H9 (cell line): ENCODE data around the gene MIPEP. TPM values are rescaled to one million over a fixed set of nuclear protein-coding genes. Genes with fewer than 3 reads are reported as not detected.
"Not testable (repeated sequence)": the region's sequence is repeated elsewhere in the genome, so short reads cannot be mapped to it uniquely, and the experiment has no call there.

Experiments used
- DNase-seq: peaks from one replicate; pipeline ENCODE4 v3.0.0-alpha.2; 2017
- H2AFZ ChIP-seq: one replicate; pipeline ENCODE4 v1.6.1; 2013; ENCODE audit warnings: mild to moderate bottlenecking, low read length, control low read depth, moderate library complexity
- H2AK5ac ChIP-seq: 2 replicates; pipeline ENCODE4 v1.6.1; 2013; ENCODE audit warnings: low read length, control low read depth, mixed read lengths; ENCODE audit not compliant: insufficient read length
- H2BK120ac ChIP-seq: one replicate; pipeline ENCODE4 v1.6.1; 2013; ENCODE audit warnings: low read depth, mild to moderate bottlenecking, low read length, control low read depth, inconsistent platforms; ENCODE audit not compliant: poor library complexity, severe bottlenecking
- H2BK12ac ChIP-seq: 2 replicates; pipeline ENCODE4 v1.6.1; 2013; ENCODE audit warnings: low read length, control low read depth, mixed read lengths, low read depth; ENCODE audit not compliant: insufficient read length
- H2BK15ac ChIP-seq: 2 replicates; pipeline ENCODE4 v1.6.1; 2013; ENCODE audit warnings: low read depth, low read length, control low read depth
- H2BK20ac ChIP-seq: one replicate; pipeline ENCODE4 v1.6.1; 2013; ENCODE audit warnings: low read depth, mild to moderate bottlenecking, low read length, control low read depth, inconsistent platforms; ENCODE audit not compliant: poor library complexity, severe bottlenecking
- H2BK5ac ChIP-seq: 2 replicates; pipeline ENCODE4 v1.6.1; 2013; ENCODE audit warnings: low read length, control low read depth, mixed read lengths; ENCODE audit not compliant: insufficient read length
- H3K14ac ChIP-seq: 2 replicates; pipeline ENCODE4 v1.6.1; 2013; ENCODE audit warnings: low read length, control low read depth; ENCODE audit not compliant: insufficient read depth
- H3K18ac ChIP-seq: 2 replicates; pipeline ENCODE4 v1.6.1; 2013; ENCODE audit warnings: low read depth, mild to moderate bottlenecking, mixed read lengths, low read length, control low read depth; ENCODE audit not compliant: insufficient read length
- H3K23ac ChIP-seq: 2 replicates; pipeline ENCODE4 v1.6.1; 2013; ENCODE audit warnings: low read length, control low read depth, mixed read lengths, low read depth; ENCODE audit not compliant: insufficient read length
- H3K23me2 ChIP-seq: 2 replicates; pipeline ENCODE4 v1.6.1; 2013; ENCODE audit warnings: low read depth, mild to moderate bottlenecking, mixed read lengths, low read length, control low read depth; ENCODE audit not compliant: insufficient read length, poor library complexity, severe bottlenecking
- H3K27ac ChIP-seq: 2 replicates; pipeline ENCODE4 v1.5.1; 2013; ENCODE audit warnings: low read length, control low read depth, mixed read lengths, low read depth; ENCODE audit not compliant: insufficient read length
- H3K27me3 ChIP-seq: 2 replicates; pipeline ENCODE4 v1.6.1; 2013; ENCODE audit warnings: low read length, control low read depth, inconsistent platforms; ENCODE audit not compliant: insufficient read depth
- H3K4ac ChIP-seq: 2 replicates; pipeline ENCODE4 v1.6.1; 2013; ENCODE audit warnings: low read depth, mild to moderate bottlenecking, control low read depth, inconsistent platforms, low read length, moderate library complexity
- H3K4me1 ChIP-seq: 2 replicates; pipeline ENCODE4 v1.6.1; 2013; ENCODE audit warnings: low read length, control low read depth, inconsistent platforms; ENCODE audit not compliant: insufficient read depth
- H3K4me2 ChIP-seq: 2 replicates; pipeline ENCODE4 v1.6.1; 2013; ENCODE audit warnings: low read length, control low read depth, mixed read lengths; ENCODE audit not compliant: insufficient read length, insufficient read depth
- H3K56ac ChIP-seq: 2 replicates; pipeline ENCODE4 v1.6.1; 2013; ENCODE audit warnings: low read depth, mild to moderate bottlenecking, mixed read lengths, low read length, control low read depth; ENCODE audit not compliant: insufficient read length
- H3K79me1 ChIP-seq: 2 replicates; pipeline ENCODE4 v1.6.1; 2013; ENCODE audit warnings: low read depth, mild to moderate bottlenecking, moderate library complexity, low read length, control low read depth, inconsistent platforms; ENCODE audit not compliant: insufficient read depth, poor library complexity, severe bottlenecking
- H3K79me2 ChIP-seq: 2 replicates; pipeline ENCODE4 v1.6.1; 2013; ENCODE audit warnings: low read length, control low read depth, inconsistent platforms; ENCODE audit not compliant: insufficient read depth
- H3K9ac ChIP-seq: 2 replicates; pipeline ENCODE4 v1.6.1; 2013; ENCODE audit warnings: low read length, control low read depth, mixed read lengths; ENCODE audit not compliant: insufficient read length; ENCODE audit errors: extremely low read depth
- H3K9me3 ChIP-seq: one replicate; pipeline ENCODE4 v1.6.1; 2013; ENCODE audit warnings: low read depth, low read length, inconsistent platforms; ENCODE audit not compliant: control insufficient read depth
- H3T11ph ChIP-seq: one replicate; pipeline ENCODE4 v1.6.1; 2013; ENCODE audit warnings: mild to moderate bottlenecking, low read length, control low read depth, inconsistent platforms
- H4K20me1 ChIP-seq: one replicate; pipeline ENCODE4 v1.6.1; 2013; ENCODE audit not compliant: control insufficient read depth, insufficient read length, insufficient read depth
- H4K5ac ChIP-seq: 2 replicates; pipeline ENCODE4 v1.6.1; 2013; ENCODE audit warnings: low read depth, mild to moderate bottlenecking, mixed read lengths, low read length, control low read depth; ENCODE audit not compliant: insufficient read length
- H4K8ac ChIP-seq: replicated peaks from 2 replicates; pipeline ENCODE4 v1.6.1; 2013; ENCODE audit warnings: low read length, control low read depth, mixed read lengths, low read depth; ENCODE audit not compliant: insufficient read length
- H4K91ac ChIP-seq: 2 replicates; pipeline ENCODE4 v1.6.1; 2013; ENCODE audit warnings: low read depth, mild to moderate bottlenecking, moderate library complexity, mixed read lengths, low read length, control low read depth; ENCODE audit not compliant: insufficient read length
- H3K27ac Mint-ChIP-seq, 3 experiments: 2 replicates in 2 of 3; 3 replicates in 1 of 3; pipeline ENCODE4 v1.8.0; 2020 to 2021; ENCODE audit warnings: mixed read lengths in 3 of 3, mild to moderate bottlenecking in 1 of 3, moderate library complexity in 1 of 3
- H3K27me3 Mint-ChIP-seq: 2 replicates; pipeline ENCODE4 v1.8.0; 2021; ENCODE audit warnings: low read depth, mild to moderate bottlenecking, moderate library complexity, mixed read lengths
- H3K36me3 Mint-ChIP-seq, 3 experiments: 2 replicates in 2 of 3; 3 replicates in 1 of 3; pipeline ENCODE4 v1.8.0; 2020 to 2021; ENCODE audit warnings: low read depth in 3 of 3, mixed read lengths in 3 of 3; ENCODE audit not compliant: insufficient read depth in 1 of 3
- H3K4me1 Mint-ChIP-seq, 2 experiments: 2 replicates each; pipeline ENCODE4 v1.8.0; 2020; ENCODE audit warnings: mixed read lengths in 2 of 2
- H3K4me3 Mint-ChIP-seq, 2 experiments: 2 replicates in 1 of 2; 3 replicates in 1 of 2; pipeline ENCODE4 v1.8.0; 2020 to 2021; ENCODE audit warnings: mild to moderate bottlenecking in 2 of 2, mixed read lengths in 2 of 2, moderate library complexity in 1 of 2
- H3K9me3 Mint-ChIP-seq, 2 experiments: 2 replicates in 1 of 2; 3 replicates in 1 of 2; pipeline ENCODE4 v1.8.0; 2020; ENCODE audit warnings: mild to moderate bottlenecking in 2 of 2, mixed read lengths in 2 of 2, moderate library complexity in 1 of 2
- WGBS: extraction: QIAGEN DNeasy Blood & Tissue Kit; methylation state at CpG from one replicate; pipeline ENCODE4 v1.1.7; 2013; ENCODE audit warnings: missing lambda C conversion rate, low lambda C conversion rate, mixed read lengths; ENCODE audit not compliant: insufficient read length; ENCODE audit errors: extremely low coverage; 5-methylcytosine and 5-hydroxymethylcytosine counted together
- total RNA-seq: library from RNA; stranded (reverse); gene quantifications from 2 replicates; pipeline ENCODE4 v1.2.1, GENCODE V29; 2021

Gene MIPEP
- total RNA-seq, 1 experiment from 2014 or later, result 18.5 TPM

- not testable (repeated sequence) for H4K5ac ChIP-seq, H3T11ph ChIP-seq, H3K9ac ChIP-seq
Observed at GRCh38 chr13:23880493-23881401, 8.5 kb downstream of the MIPEP start.

More at GRCh38 chr13:23880493-23881401, 8.5 kb downstream of the MIPEP start:
- not testable (repeated sequence) for H3K27ac ChIP-seq, H3K4ac ChIP-seq, H3K4me1 Mint-ChIP-seq, H3K4me1 ChIP-seq, H3K9me3 Mint-ChIP-seq, H3K27ac Mint-ChIP-seq, H2AFZ ChIP-seq, H3K14ac ChIP-seq, H2BK20ac ChIP-seq, H2AK5ac ChIP-seq, H2BK5ac ChIP-seq, H3K23ac ChIP-seq, H3K4me2 ChIP-seq, DNase-seq, H2BK15ac ChIP-seq, H2BK120ac ChIP-seq, H3K4me3 Mint-ChIP-seq, H4K8ac ChIP-seq, H4K20me1 ChIP-seq, H4K91ac ChIP-seq, H3K56ac ChIP-seq, H3K27me3 Mint-ChIP-seq, H3K27me3 ChIP-seq, H3K9me3 ChIP-seq, H2BK12ac ChIP-seq, H3K23me2 ChIP-seq, H3K79me2 ChIP-seq, H3K18ac ChIP-seq, H3K79me1 ChIP-seq
- peaks cover 10 to 33% (median 32%) of the 10 kb centered on the region in 3 experiments; a peak in 6 of 7 replicates for H3K36me3 Mint-ChIP-seq
- no CpG with 5 or more reads among the region's 18 CpGs for WGBS
